Stimulated activated CD8-positive, alpha-beta memory T cell treated with anti-CD3 and anti-CD28 coated beads, Interleukin-12 subunit alpha, Interleukin-12 subunit beta, amount 100 ng/mL, for 1 hour (primary cell): ENCODE measurements around the gene ELL.

Experiments
- DNase-seq: peaks from one replicate; pipeline ENCODE4 v3.0.0-alpha.2; 2020; ENCODE audit warnings: low read depth

ELL gene

GRCh38 chr19:18433735-18434398 is 88.0 kb downstream of the ELL start:
- DNase-seq: no peak

- peak; percentile 37 for DNase-seq
Measured at GRCh38 chr19:18433015-18433691, 88.7 kb downstream of the ELL start.

- no peak for DNase-seq
Measured at GRCh38 chr19:18432275-18433014, 89.4 kb downstream of the ELL start.

GRCh38 chr19:18431351-18432197 is 90.3 kb downstream of the ELL start:
- no peak for DNase-seq

GRCh38 chr19:18430417-18431144 is 91.3 kb downstream of the ELL start:
- DNase-seq: no peak

GRCh38 chr19:18429717-18430416 is 92.0 kb downstream of the ELL start:
- no peak for DNase-seq

- peak; percentile 77 for DNase-seq
Measured at GRCh38 chr19:18428787-18429674, 92.8 kb downstream of the ELL start.

GRCh38 chr19:18428173-18428786 is 93.6 kb downstream of the ELL start:
- DNase-seq: no peak

GRCh38 chr19:18427743-18428113 is 94.1 kb downstream of the ELL start:
- no peak for DNase-seq

- no peak for DNase-seq
Measured at GRCh38 chr19:18427080-18427742, 94.7 kb downstream of the ELL start.

- no peak for DNase-seq
Measured at GRCh38 chr19:18426416-18426767, 95.5 kb downstream of the ELL start.

- no peak for DNase-seq
Measured at GRCh38 chr19:18425515-18426415, 96.1 kb downstream of the ELL start.

- no peak for DNase-seq
Measured at GRCh38 chr19:18424890-18425514, 96.9 kb downstream of the ELL start.

- no peak for DNase-seq
Measured at GRCh38 chr19:18424122-18424889, 97.6 kb downstream of the ELL start.

- DNase-seq: no peak
Measured at GRCh38 chr19:18423258-18424020, 98.4 kb downstream of the ELL start.
